Breast epithelium (tissue), 3 donors: ENCODE results near the gene APOE.

Experiments used
- CTCF ChIP-seq, 3 donors: fragments of 450-650 bp; IDR thresholded peaks; one replicate each; pipeline ENCODE4 v1.5.1; 2016 to 2017; ENCODE audit warnings: antibody characterized with exemption in 3 of 3, mild to moderate bottlenecking in 3 of 3, moderate library complexity in 3 of 3
- POLR2A ChIP-seq: fragments of 450-650 bp; IDR thresholded peaks from one replicate; pipeline ENCODE4 v1.6.1; 2016; ENCODE audit warnings: antibody characterized with exemption, mild to moderate bottlenecking, moderate library complexity
- POLR2AphosphoS5 ChIP-seq, 3 donors: sonication (generic); formaldehyde crosslinking; IDR thresholded peaks; one replicate each; pipeline ENCODE4 v1.6.1; 2017; ENCODE audit warnings: antibody characterized with exemption in 3 of 3

DNA sequence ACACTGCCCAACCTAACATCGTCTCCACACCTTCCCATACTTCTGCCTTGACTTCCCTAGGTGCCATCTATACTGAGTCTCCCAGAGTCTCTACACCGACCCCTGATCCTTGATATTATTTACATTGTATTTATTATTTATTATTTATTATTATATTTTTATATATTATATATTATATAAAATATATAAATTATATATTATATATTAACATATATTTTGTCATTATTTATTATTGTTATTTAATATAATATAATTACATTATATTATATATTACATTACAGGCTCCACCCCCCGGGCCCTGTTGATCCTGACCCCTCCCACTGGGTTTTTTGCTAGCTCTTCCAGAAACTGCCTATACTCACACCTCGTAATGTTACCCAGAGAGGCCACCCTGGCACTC is 32.9 kb upstream of the APOE start:
- no peak for TF ChIP-seq CTCF (IDR thresholded peaks at IDR 0.05)
- TF ChIP-seq POLR2A: no peak
- TF ChIP-seq POLR2AphosphoS5 (IDR thresholded peaks at IDR 0.05): no peak
